IgD-negative memory B cell (primary cell): ENCODE data around the gene DOK7. TPM values are rescaled to one million over a fixed set of nuclear protein-coding genes. Genes with fewer than 3 reads are reported as not detected.
A peak's percentile ranks its signal among the peaks of the same experiment; 100 is the strongest.
"Not testable (repeated sequence)": the region's sequence is repeated elsewhere in the genome, so short reads cannot be mapped to it uniquely, and the experiment has no call there.

ENCODE experiments used
- H3K27ac Mint-ChIP-seq, 3 donors: one replicate each; pipeline ENCODE4 v1.8.0; 2020 to 2022; ENCODE audit warnings: mild to moderate bottlenecking in 3 of 3, mixed read lengths in 3 of 3, moderate library complexity in 1 of 3
- H3K27me3 Mint-ChIP-seq: one replicate; pipeline ENCODE4 v1.8.0; 2021; ENCODE audit warnings: mixed read lengths
- H3K36me3 Mint-ChIP-seq: one replicate; pipeline ENCODE4 v1.8.0; 2020; ENCODE audit warnings: mild to moderate bottlenecking, mixed read lengths
- H3K4me1 Mint-ChIP-seq, 3 donors: one replicate each; pipeline ENCODE4 v1.8.0; 2020 to 2022; ENCODE audit warnings: mixed read lengths in 3 of 3, mild to moderate bottlenecking in 1 of 3
- H3K4me3 Mint-ChIP-seq, 4 donors: one replicate each; pipeline ENCODE4 v1.8.0; 2020 to 2022; ENCODE audit warnings: mild to moderate bottlenecking in 4 of 4, mixed read lengths in 4 of 4, moderate library complexity in 3 of 4
- H3K9me3 Mint-ChIP-seq, 3 donors: one replicate each; pipeline ENCODE4 v1.8.0; 2020 to 2021; ENCODE audit warnings: mixed read lengths in 3 of 3, mild to moderate bottlenecking in 1 of 3
- polyA plus RNA-seq: library from polyadenylated mRNA; unstranded; fragments of 300-500 nt; fragmentation: Illumina TruSeq; gene quantifications from one replicate; pipeline ENCODE4 v1.2.3, GENCODE V29; 2021

Gene DOK7
- polyA plus RNA-seq, 1 donor from 2014 or later = 25.2 TPM

DNA sequence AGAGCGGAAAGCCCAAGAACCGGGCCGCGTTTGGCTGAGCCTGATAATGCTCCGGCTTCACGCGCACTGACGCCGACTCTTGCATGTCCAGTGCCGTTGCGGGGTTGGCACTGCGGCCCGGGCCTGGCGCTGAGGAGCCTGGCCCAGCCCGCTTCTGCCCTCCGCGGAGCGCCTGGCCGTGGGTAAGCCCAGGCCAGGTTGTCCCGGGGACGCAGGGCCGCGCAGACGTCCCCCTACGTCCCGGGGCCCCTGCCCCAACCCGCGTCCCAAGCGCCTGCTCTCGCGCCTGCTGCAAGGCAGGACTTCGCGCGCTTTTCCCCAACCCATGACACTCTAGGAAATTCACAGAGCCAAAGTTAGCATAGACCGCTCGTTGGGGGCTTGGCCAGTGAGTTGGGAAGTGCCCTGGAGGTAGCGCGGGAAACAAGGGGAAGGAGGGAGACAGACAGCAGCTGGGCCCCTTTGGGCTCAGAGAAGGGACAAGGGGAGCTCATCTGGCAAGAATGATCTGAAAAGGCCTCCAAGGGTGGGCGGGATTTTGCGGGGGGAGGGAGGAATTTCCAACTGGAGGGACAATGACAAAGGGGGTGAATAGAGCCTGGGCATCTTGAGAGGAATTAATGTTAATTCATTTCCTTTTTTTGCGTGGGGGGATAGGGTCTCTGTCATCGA is 69.8 kb downstream of the DOK7 start:
- no peaks in the 10 kb centered on the region for H3K9me3 Mint-ChIP-seq
- H3K4me1 Mint-ChIP-seq = peaks cover 15 to 24% (median 18%) of the 10 kb centered on the region in 3 donors
- peak overlapping the region in 1 of 3 donors; percentile 79 for H3K27ac Mint-ChIP-seq
- peaks cover 1% of the 10 kb centered on the region for H3K27me3 Mint-ChIP-seq
- no peaks in the 10 kb centered on the region for H3K36me3 Mint-ChIP-seq
- H3K4me3 Mint-ChIP-seq = peak overlapping the region; percentile 94 to 99 (median 98)

DNA sequence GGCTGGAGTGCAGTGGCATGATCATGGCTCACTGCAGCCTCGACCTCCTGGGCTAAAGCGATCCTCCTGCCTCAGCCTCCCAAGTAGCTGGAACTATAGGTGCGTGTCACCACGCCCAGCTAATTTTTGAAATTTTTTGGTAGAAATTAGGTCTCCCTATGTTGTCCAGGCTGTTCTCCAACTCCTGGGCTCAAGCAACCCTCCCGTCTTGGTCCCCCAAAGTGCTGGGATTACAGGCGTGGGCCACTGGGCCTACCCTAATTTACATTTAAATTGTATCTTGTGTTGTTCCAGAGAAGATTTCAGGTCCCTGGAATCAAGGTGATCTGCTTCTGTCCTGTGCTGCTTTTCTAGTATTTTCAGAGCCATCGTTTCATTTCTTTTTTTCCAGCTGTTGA is 70.3 kb downstream of the DOK7 start:
- peak overlapping the region; percentile 53 to 94 (median 76) for H3K4me3 Mint-ChIP-seq
- peaks cover 1% of the 10 kb centered on the region for H3K27me3 Mint-ChIP-seq
- peak overlapping the region in 1 of 3 donors; percentile 79 for H3K27ac Mint-ChIP-seq
- H3K9me3 Mint-ChIP-seq = no peaks in the 10 kb centered on the region
- H3K4me1 Mint-ChIP-seq = peaks cover 15 to 21% (median 18%) of the 10 kb centered on the region in 3 donors
- no peaks in the 10 kb centered on the region for H3K36me3 Mint-ChIP-seq

DNA sequence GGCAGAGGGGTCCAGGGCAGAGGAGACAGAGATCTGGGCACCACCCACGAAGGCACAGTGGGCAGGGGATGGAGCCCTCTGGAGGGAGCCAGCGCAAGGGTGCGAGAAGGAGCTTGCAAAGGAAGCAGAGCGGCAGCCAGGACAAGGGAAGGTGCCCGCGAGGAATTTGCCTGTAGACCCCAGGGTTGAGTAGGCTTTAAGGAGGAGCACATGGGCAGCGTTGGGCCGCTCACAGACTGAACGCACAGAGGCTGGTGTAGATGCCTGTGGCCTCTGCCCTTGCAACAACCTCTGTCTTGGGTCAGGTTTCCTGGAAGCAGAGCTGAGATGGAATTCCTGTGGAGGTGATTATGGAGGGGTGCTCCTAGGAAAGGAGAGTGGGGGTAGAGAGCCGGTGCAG is 72.7 kb downstream of the DOK7 start:
- H3K27ac Mint-ChIP-seq, H3K4me1 Mint-ChIP-seq, H3K36me3 Mint-ChIP-seq, H3K9me3 Mint-ChIP-seq, H3K27me3 Mint-ChIP-seq: not testable (repeated sequence)
- peak overlapping the region in 1 of 4 donors; percentile 94 for H3K4me3 Mint-ChIP-seq

DNA sequence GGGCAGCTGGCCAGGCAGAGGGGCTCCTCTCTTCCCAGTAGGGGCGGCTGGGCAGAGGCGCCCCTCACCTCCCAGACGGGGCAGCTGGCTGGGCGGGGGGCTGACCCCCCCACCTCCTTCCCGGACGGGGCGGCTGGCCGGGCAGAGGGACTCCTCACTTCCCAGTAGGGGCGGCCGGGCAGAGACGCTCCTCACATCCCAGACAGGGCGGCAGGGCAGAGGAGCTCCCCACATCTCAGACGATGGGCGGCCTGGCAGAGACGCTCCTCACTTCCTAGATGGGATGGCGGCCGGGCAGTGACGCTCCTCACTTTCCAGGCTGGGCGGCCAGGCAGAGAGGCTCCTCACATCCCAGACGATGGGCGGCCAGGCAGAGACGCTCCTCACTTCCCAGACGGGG is 75.8 kb downstream of the DOK7 start:
- H3K9me3 Mint-ChIP-seq, H3K4me3 Mint-ChIP-seq, H3K4me1 Mint-ChIP-seq, H3K27me3 Mint-ChIP-seq, H3K36me3 Mint-ChIP-seq, H3K27ac Mint-ChIP-seq: not testable (repeated sequence)

DNA sequence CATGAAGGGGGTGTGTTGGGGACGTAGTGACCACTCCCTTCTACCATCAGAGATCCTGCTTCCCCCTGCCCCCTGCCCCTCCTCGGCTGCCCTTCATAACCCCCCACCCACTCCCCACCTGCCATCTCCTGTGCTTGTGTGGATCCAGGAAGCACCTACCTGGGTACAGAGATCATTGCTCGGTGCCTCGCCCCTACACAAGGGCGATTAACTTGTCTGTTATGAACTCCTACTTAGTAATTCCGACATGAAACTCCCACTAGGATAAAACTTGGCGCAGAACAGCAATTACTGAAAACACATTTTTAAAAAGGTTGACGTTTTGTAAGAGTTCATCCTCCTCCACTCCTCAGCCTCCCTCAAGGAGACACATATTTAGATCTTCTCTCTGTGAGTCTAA is 80.3 kb downstream of the DOK7 start:
- not testable (repeated sequence) for H3K27me3 Mint-ChIP-seq, H3K4me3 Mint-ChIP-seq, H3K9me3 Mint-ChIP-seq, H3K27ac Mint-ChIP-seq, H3K36me3 Mint-ChIP-seq, H3K4me1 Mint-ChIP-seq

Other genes with a start within 250 kb of the DOK7 start
- not detected for gene MSANTD1, start 214.1 kb upstream of the DOK7 start, polyA plus RNA-seq
- gene RGS12, start 170.3 kb upstream of the DOK7 start, polyA plus RNA-seq = 0.81 TPM
- gene HGFAC, start 21.3 kb upstream of the DOK7 start, polyA plus RNA-seq = not detected
- gene LRPAP1, start 69.1 kb downstream of the DOK7 start, polyA plus RNA-seq = 138 TPM